ENCODE data around the gene HDAC5. TPM values are rescaled to one million over a fixed set of nuclear protein-coding genes. Genes with fewer than 3 reads are reported as not detected.
"Not testable (repeated sequence)": the region's sequence is repeated elsewhere in the genome, so short reads cannot be mapped to it uniquely, and the experiment has no call there.

HDAC5 gene
- total RNA-seq, 4 donors from 2014 or later = 31.1 to 135 (median 68.0) TPM

DNA sequence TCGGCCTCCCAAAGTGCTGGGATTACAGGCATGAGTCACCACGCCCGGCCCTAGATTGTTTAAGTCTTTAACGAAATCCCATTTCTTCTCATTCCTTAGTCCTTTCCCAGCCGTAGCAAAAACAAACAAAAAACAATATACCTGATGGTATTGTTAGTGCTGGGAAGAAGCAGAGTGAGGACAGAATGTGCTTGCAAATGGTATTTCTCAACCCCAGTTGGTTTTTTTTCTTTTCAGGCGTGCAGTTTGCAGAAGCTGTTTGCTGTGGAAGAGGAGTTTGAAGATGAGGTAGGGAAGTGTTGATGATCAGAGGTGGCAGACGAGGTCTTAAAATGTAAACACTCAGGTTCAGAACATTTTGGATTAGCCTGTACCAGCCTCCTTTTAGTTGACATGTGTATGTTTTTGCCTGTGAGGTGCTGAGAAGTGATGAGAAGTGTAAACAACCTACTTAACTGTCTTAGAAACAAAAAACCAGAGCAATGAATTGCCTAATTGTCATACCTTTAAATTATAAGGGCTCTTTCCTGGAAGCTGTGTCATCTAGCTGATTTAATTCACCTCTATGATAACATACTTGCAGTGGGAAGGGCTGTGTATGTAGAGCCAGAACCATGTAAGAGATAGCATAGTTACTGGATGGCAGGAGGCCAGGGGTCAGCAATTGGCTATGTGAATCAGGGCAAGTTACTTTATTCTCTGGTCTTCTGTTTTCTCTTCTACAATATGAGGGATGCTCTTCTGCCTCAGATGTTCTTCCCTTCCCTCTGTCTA lies 21.7 kb upstream of the HDAC5 start:
- Histone ChIP-seq H3K27me3 (no peaks in the 10 kb centered on the region), H3K4me3 (no peak overlapping the region), H3K9me3 (no peaks in the 10 kb centered on the region), H3K4me1 (peaks cover 8 to 40% (median 17%) of the 10 kb centered on the region in 3 donors), H3K27ac (peak overlapping the region in 3 of 4 donors; percentile 21 to 40 (median 25)), H3K36me3 (peaks cover 0 to 8% (median 0%) of the 10 kb centered on the region in 3 donors)
- TF ChIP-seq, protein P1, sequence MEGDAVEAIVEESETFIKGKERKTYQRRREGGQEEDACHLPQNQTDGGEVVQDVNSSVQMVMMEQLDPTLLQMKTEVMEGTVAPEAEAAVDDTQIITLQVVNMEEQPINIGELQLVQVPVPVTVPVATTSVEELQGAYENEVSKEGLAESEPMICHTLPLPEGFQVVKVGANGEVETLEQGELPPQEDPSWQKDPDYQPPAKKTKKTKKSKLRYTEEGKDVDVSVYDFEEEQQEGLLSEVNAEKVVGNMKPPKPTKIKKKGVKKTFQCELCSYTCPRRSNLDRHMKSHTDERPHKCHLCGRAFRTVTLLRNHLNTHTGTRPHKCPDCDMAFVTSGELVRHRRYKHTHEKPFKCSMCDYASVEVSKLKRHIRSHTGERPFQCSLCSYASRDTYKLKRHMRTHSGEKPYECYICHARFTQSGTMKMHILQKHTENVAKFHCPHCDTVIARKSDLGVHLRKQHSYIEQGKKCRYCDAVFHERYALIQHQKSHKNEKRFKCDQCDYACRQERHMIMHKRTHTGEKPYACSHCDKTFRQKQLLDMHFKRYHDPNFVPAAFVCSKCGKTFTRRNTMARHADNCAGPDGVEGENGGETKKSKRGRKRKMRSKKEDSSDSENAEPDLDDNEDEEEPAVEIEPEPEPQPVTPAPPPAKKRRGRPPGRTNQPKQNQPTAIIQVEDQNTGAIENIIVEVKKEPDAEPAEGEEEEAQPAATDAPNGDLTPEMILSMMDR (IDR thresholded peaks at IDR 0.05) = no peak
- TF ChIP-seq POLR2A (IDR thresholded peaks at IDR 0.05) = no peak
- WGBS, 2 donors = 43 to 66% methylated on average over 7 of the region's 7 CpGs
- no peak for DNase-seq
- intact Hi-C loops (cut with DNase I) = no loop called here

GRCh38 chr17:44143921-44144320 lies 20.5 kb upstream of the HDAC5 start:
- H3K4me3 ChIP-seq; H3K27ac ChIP-seq; DNase-seq; intact Hi-C loops (cut with DNase I); H3K27me3 ChIP-seq; H3K36me3 ChIP-seq; H3K9me3 ChIP-seq: not testable (repeated sequence)
- H3K4me1 ChIP-seq = peaks cover 8 to 36% (median 17%) of the 10 kb centered on the region in 3 donors
- WGBS, 2 donors = 89% methylated on average over 8 of the region's 8 CpGs

DNA sequence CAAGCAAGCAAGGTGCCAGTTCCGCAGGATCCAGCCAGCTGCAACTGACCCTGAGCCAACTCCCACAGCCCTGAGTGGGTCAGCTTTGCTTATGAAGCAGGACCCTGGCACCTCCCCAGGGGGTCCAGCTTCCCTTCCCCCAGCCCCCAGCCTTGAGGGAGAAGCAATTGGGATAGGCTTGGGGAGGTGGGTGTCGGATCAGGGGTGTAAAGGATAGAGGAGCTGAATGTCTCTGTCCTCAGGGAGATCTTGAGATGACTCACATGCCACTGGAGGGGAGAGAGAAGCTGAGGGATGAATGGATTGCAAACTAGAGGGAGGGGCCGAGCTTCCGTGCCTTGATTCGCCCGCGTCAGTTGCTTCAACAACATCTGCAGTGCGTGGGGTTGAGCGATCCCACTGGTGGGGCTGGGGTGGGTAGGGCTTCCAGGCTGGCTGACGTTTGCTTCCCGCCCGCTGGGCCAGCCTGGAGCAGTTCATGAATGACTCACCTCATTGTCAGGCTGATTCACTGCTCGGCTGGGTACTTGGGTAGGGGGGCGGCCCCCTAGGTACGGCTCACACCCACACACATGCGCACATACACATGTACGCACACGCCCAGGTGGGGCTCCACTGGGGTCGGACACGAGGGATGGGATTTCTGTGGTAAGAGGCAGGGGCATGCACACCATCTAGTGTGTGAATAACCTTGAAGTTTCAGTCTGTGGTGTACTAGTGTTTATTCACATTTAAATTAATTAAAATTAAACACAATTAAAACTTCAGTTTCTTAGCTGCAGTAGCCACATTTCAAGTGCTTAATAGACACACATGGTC lies 14.7 kb upstream of the HDAC5 start:
- Histone ChIP-seq H3K4me3 (peak overlapping the region in 3 of 4 donors; percentile 13 to 44 (median 23)), H3K27me3 (no peaks in the 10 kb centered on the region), H3K4me1 (peaks cover 16 to 43% (median 28%) of the 10 kb centered on the region in 3 donors), H3K36me3 (no peaks in the 10 kb centered on the region), H3K9me3 (no peaks in the 10 kb centered on the region), H3K27ac (peak overlapping the region; percentile 74 to 89 (median 86))
- intact Hi-C loops (cut with DNase I) = no loop called here
- peak in 1 of 4 donors; percentile 25 for TF ChIP-seq POLR2A (IDR thresholded peaks at IDR 0.05)
- TF ChIP-seq, protein P1 (IDR thresholded peaks at IDR 0.05) = no peak
- 1 to 7% methylated on average over 6 to 14 of the region's 20 CpGs for WGBS, 2 donors
- peak; percentile 20 for DNase-seq

GRCh38 chr17:44134752-44135568 lies 11.5 kb upstream of the HDAC5 start:
- DNase-seq = no peak
- no peaks in the 10 kb centered on the region for H3K36me3 ChIP-seq
- WGBS, 2 donors = 91 to 92% methylated on average over 8 to 9 of the region's 9 CpGs
- no peak overlapping the region for H3K27ac ChIP-seq
- intact Hi-C loops (cut with DNase I) = no loop called here
- no peak overlapping the region for H3K4me3 ChIP-seq
- peaks cover 8 to 23% (median 14%) of the 10 kb centered on the region in 3 donors for H3K4me1 ChIP-seq
- TF ChIP-seq POLR2A (IDR thresholded peaks at IDR 0.05) = no peak
- TF ChIP-seq, protein P1 (IDR thresholded peaks at IDR 0.05) = no peak
- H3K9me3 ChIP-seq = no peaks in the 10 kb centered on the region
- H3K27me3 ChIP-seq = no peaks in the 10 kb centered on the region

GRCh38 chr17:44133918-44134476 lies 10.6 kb upstream of the HDAC5 start:
- Histone ChIP-seq H3K27ac (no peak overlapping the region), H3K36me3 (no peaks in the 10 kb centered on the region), H3K4me1 (peaks cover 8 to 21% (median 14%) of the 10 kb centered on the region in 3 donors), H3K27me3 (no peaks in the 10 kb centered on the region), H3K4me3 (no peak overlapping the region), H3K9me3 (no peaks in the 10 kb centered on the region)
- intact Hi-C loops (cut with DNase I) = no loop called here
- no peak for TF ChIP-seq POLR2A (IDR thresholded peaks at IDR 0.05)
- TF ChIP-seq, protein P1 (IDR thresholded peaks at IDR 0.05) = no peak
- WGBS, 2 donors = 82 to 83% methylated on average over 1 to 3 of the region's 4 CpGs
- no peak for DNase-seq
